Astrocyte of the spinal cord (primary cell): ENCODE results near the gene ADCY1.
A peak's percentile ranks its signal among the peaks of the same experiment; 100 is the strongest.

Source experiments
- DNase-seq: peaks from one replicate; pipeline ENCODE4 v3.0.0; 2011; ENCODE audit warnings: low read depth, low spot score
- H3K4me3 ChIP-seq: 2 replicates; pipeline ENCODE4 v1.5.1; 2011; ENCODE audit warnings: low read depth, mild to moderate bottlenecking, low read length, moderate library complexity
- in situ Hi-C: cut with HindIII; loops from 2 replicates; pipeline ENCODE4 v1.10.0; 2017; ENCODE audit warnings: low sequenced_read_pairs
- TF ChIP-seq, protein P1 (sequence below): IDR thresholded peaks from 2 replicates; pipeline ENCODE4 v1.5.1; 2012; ENCODE audit warnings: low read depth, mild to moderate bottlenecking, low read length, inconsistent platforms

ADCY1 gene

DNA sequence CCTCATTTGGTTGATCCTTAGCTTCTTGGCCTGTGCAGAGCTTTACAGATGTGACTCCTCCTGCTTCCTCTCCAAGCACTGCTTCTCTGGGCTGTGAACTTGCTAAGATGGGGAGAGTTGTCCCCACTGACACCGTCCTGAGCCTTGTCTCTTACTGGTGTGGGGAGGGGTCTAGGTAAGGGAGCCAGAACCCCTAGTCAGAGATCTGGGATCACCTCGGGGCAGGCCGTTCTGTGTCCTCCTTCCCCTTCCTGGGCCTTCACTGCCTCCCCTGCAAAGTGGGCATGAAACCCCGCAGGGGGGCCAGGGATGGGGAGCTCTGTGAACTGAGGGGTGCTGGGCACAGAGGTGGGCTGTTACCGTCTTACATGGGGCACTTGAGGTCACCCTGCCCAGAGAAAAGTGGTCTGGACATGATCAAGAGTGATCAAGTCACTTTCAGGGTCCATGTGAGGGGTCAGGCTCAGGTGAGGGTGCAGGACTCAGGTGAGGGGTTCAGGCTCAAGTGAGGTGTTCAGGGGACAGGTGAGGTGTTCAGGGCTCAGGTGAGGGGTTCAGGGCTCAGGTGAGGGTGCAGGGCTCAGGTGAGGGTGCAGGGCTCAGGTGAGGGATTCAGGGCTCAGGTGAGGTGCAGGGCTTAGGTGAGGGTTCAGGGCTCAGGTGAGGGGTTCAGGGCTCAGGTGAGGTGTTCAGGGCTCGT, 86.2 kb downstream of the ADCY1 start:
- no peak for DNase-seq
- in situ Hi-C loops: no loop called here
- H3K4me3 ChIP-seq: no peak overlapping the region
- TF ChIP-seq, protein P1, sequence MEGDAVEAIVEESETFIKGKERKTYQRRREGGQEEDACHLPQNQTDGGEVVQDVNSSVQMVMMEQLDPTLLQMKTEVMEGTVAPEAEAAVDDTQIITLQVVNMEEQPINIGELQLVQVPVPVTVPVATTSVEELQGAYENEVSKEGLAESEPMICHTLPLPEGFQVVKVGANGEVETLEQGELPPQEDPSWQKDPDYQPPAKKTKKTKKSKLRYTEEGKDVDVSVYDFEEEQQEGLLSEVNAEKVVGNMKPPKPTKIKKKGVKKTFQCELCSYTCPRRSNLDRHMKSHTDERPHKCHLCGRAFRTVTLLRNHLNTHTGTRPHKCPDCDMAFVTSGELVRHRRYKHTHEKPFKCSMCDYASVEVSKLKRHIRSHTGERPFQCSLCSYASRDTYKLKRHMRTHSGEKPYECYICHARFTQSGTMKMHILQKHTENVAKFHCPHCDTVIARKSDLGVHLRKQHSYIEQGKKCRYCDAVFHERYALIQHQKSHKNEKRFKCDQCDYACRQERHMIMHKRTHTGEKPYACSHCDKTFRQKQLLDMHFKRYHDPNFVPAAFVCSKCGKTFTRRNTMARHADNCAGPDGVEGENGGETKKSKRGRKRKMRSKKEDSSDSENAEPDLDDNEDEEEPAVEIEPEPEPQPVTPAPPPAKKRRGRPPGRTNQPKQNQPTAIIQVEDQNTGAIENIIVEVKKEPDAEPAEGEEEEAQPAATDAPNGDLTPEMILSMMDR: no peak

DNA sequence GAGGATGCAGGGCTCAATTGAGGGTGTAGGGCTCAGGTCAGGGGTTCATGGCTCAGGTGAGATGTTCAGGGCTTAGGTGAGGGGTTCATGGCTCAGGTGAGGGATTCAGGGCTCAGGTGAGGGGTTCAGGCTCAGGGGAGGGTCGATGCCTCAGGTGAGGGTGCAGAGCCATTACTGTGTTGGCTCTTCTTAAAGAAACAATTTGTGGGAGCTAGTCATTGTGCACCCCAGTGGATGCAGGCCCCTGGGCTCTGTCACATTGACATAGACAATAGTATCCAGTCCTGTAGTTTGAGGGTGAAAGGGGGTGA, 86.7 kb downstream of the ADCY1 start:
- DNase-seq: no peak
- TF ChIP-seq, protein P1: no peak
- in situ Hi-C loops: no loop called here
- H3K4me3 ChIP-seq: no peak overlapping the region

GRCh38 chr7:45661302-45661995, 87.3 kb downstream of the ADCY1 start:
- no peak for DNase-seq
- no peak overlapping the region for H3K4me3 ChIP-seq
- in situ Hi-C loops: no loop called here
- TF ChIP-seq, protein P1: no peak

DNA sequence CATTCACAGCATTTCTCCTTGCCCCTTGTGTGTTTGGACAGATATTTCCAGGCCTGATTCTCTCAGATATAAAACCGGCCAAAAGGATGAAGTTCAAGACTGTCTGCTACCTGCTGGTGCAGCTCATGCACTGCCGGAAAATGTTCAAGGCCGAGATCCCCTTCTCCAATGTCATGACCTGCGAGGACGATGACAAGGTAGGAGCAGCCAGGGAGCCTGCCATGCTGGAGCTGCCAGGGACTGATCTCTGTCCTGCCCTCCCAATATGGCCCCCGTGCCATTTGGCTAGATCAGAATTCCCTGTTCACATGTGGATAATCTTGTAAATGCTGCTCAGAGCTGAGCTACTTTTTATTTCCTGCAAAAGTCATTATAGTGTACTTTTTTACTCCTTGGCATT, 87.8 kb downstream of the ADCY1 start:
- TF ChIP-seq, protein P1: no peak
- in situ Hi-C loops: no loop called here
- H3K4me3 ChIP-seq: no peak overlapping the region
- DNase-seq: no peak

DNA sequence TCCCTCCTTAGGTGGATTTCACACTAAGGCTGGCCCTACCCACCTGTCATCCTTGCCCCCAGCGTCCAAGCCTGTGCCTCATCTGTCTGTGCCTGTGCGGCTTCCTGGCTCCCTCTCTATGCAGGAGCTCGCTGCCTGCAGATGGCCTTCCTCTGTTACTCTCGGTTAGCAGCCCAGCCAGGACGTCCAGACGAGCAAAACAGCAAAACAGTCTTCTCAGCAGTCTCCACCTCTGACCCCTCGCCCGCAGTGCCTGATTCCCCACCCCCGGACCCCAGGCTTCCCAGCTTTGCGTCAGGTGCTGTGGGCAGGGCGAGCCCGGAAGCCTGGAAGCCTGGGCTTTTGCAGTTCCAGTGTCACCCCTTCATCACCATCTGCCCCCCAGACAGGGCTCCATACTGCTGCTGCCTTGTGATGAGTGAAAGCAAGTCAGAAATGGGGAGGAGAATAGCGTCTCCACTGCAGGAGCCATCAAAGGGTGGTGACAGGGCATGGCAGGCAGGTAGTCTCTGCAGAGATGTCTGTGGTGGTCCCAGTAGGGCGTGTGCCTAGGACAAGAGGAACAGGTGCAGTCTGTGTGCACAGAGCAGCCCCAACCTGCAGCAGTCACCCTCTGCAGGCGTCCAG, 88.5 kb downstream of the ADCY1 start:
- DNase-seq: no peak
- TF ChIP-seq, protein P1: no peak
- in situ Hi-C loops: no loop called here
- no peak overlapping the region for H3K4me3 ChIP-seq

DNA sequence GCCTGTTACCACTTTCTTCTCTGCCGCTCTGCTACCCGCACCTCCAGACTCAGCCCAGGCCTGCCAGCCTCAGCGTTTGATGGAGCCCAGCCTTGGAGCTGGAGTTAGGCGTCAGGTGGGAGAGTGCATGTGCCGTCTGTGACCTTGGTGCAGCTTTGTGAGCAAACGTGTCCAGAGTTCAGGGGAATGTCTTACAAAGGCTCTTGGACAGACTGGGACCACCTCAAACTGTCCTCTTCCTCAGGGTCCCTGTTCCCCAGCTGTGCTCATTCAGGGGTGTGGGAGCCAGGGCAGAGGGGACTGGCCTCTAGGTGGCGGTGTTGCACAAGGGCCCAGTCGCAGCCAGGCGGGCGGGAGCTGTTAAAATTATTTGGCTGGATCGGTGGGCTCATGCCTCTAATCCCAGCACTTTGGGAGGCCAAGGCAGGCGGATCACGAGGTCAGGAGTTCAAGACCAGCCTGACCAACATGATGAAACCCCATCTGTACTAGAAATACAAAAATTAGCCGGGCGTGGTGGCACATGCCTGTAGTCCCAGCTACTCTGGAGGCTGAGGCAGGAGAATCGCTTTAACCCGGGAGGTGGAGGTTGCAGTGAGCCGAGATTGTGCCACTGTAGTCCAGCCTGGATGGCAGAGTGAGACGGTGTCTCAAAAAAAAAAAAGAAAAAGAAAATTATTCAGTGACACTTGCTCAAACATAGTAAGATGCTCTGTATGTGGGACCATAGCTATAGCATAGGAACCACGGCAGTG, 89.2 kb downstream of the ADCY1 start:
- no peak for DNase-seq
- TF ChIP-seq, protein P1: peak; percentile 69
- in situ Hi-C loops: no loop called here

More for the DNA sequence above, 89.2 kb downstream of the ADCY1 start:
- H3K4me3 ChIP-seq: no peak overlapping the region
